ENCODE results near the gene CLIC6. TPM values are rescaled to one million over a fixed set of nuclear protein-coding genes. Genes with fewer than 3 reads are reported as not detected.
A peak's percentile ranks its signal among the peaks of the same experiment; 100 is the strongest.

The CLIC6 gene
- total and polyA plus RNA-seq, 4 experiments from 2014 or later, result 0.09 to 0.67 (median 0.30) TPM; not detected in 1

- peaks cover 0 to 3% (median 0%) of the 10 kb centered on the region in 8 donors for H3K9me3 Mint-ChIP-seq
- no peaks in the 10 kb centered on the region for H3K4me1 Mint-ChIP-seq
- Histone ChIP-seq H3K4me1 (ENCODE audit: insufficient read depth, low read length) (no peaks in the 10 kb centered on the region), H3K27ac (ENCODE audit: low read depth, low read length) (no peak overlapping the region), H3K27me3 (ENCODE audit: insufficient read depth, low read length) (no peaks in the 10 kb centered on the region), H3K9me3 (ENCODE audit: control insufficient read depth in 1 of 2, low read length in 2 of 2) (no peaks in the 10 kb centered on the region), H3K36me3 (ENCODE audit: insufficient read depth, low read length) (no peaks in the 10 kb centered on the region), H3K4me3 (ENCODE audit: low read length in 2 of 2) (no peak overlapping the region)
- DNase-seq, result peak in 4 of 5 donors; percentile 52 to 61 (median 58)
- no peak overlapping the region for H3K4me3 Mint-ChIP-seq
- intact Hi-C loops (cut with micrococcal nuclease), result loop anchor here (1.0 kb wide), 4 partner anchors 15 to 268 kb away; partner anchors contain the start of gene RCAN1
- peaks cover 6 to 9% of the 10 kb centered on the region in 2 donors for H3K27me3 Mint-ChIP-seq
- CTCF ChIA-PET (ENCODE audit: partially characterized antibody), result interaction anchor here (1.0 to 3.9 kb wide), 9 partner anchors 8 to 271 kb away, joined by 3 to 26 read pairs (median 7); partner anchors contain the start of gene KCNE2
- POLR2A ChIA-PET (ENCODE audit: partially characterized antibody), result no interaction called here
- no peaks in the 10 kb centered on the region for H3K36me3 Mint-ChIP-seq
- H3K27ac Mint-ChIP-seq, result no peak overlapping the region
Measured at GRCh38 chr21:34630536-34631143, 38.2 kb upstream of the CLIC6 start.

GRCh38 chr21:34632498-34632897 is 36.3 kb upstream of the CLIC6 start:
- H3K27me3 Mint-ChIP-seq, result peaks cover 2 to 3% of the 10 kb centered on the region in 2 donors
- no peaks in the 10 kb centered on the region for H3K4me1 ChIP-seq (ENCODE audit: insufficient read depth, low read length)
- no peaks in the 10 kb centered on the region for H3K36me3 ChIP-seq (ENCODE audit: insufficient read depth, low read length)
- H3K4me1 Mint-ChIP-seq, result no peaks in the 10 kb centered on the region
- H3K27ac ChIP-seq (ENCODE audit: low read depth, low read length), result no peak overlapping the region
- intact Hi-C loops (cut with micrococcal nuclease), result no loop called here
- H3K4me3 Mint-ChIP-seq, result no peak overlapping the region
- H3K9me3 Mint-ChIP-seq, result peaks cover 0 to 3% (median 0%) of the 10 kb centered on the region in 8 donors
- H3K4me3 ChIP-seq (ENCODE audit: low read length in 2 of 2), result no peak overlapping the region
- no peaks in the 10 kb centered on the region for H3K27me3 ChIP-seq (ENCODE audit: insufficient read depth, low read length)
- H3K9me3 ChIP-seq (ENCODE audit: control insufficient read depth in 1 of 2, low read length in 2 of 2), result no peaks in the 10 kb centered on the region
- POLR2A ChIA-PET (ENCODE audit: partially characterized antibody), result no interaction called here
- no peaks in the 10 kb centered on the region for H3K36me3 Mint-ChIP-seq
- no peak for DNase-seq
- CTCF ChIA-PET (ENCODE audit: partially characterized antibody), result interaction anchor here (1.5 to 3.9 kb wide), 3 partner anchors 16 to 270 kb away, joined by 3 to 26 read pairs (median 6); partner anchors contain the start of gene KCNE2
- no peak overlapping the region for H3K27ac Mint-ChIP-seq

- H3K4me3 Mint-ChIP-seq, result no peak overlapping the region
- Histone ChIP-seq H3K9me3 (ENCODE audit: control insufficient read depth in 1 of 2, low read length in 2 of 2) (no peaks in the 10 kb centered on the region), H3K4me3 (ENCODE audit: low read length in 2 of 2) (no peak overlapping the region), H3K27ac (ENCODE audit: low read depth, low read length) (no peak overlapping the region), H3K4me1 (ENCODE audit: insufficient read depth, low read length) (peaks cover 7% of the 10 kb centered on the region), H3K27me3 (ENCODE audit: insufficient read depth, low read length) (no peaks in the 10 kb centered on the region), H3K36me3 (ENCODE audit: insufficient read depth, low read length) (no peaks in the 10 kb centered on the region)
- H3K36me3 Mint-ChIP-seq, result no peaks in the 10 kb centered on the region
- CTCF ChIA-PET (ENCODE audit: partially characterized antibody), result interaction anchor here (0.7 to 2.7 kb wide), 4 partner anchors 19 to 578 kb away, joined by 3 to 6 read pairs (median 6); no protein-coding TSS in a partner anchor
- H3K9me3 Mint-ChIP-seq, result peaks cover 0 to 3% (median 0%) of the 10 kb centered on the region in 8 donors
- intact Hi-C loops (cut with micrococcal nuclease), result no loop called here
- POLR2A ChIA-PET (ENCODE audit: partially characterized antibody), result no interaction called here
- peaks cover 5 to 14% (median 8%) of the 10 kb centered on the region in 4 donors for H3K4me1 Mint-ChIP-seq
- no peak for DNase-seq
- no peak overlapping the region for H3K27ac Mint-ChIP-seq
- peaks cover 2 to 3% of the 10 kb centered on the region in 2 donors for H3K27me3 Mint-ChIP-seq
Measured at GRCh38 chr21:34635307-34635706, 33.5 kb upstream of the CLIC6 start.

- Mint-ChIP-seq H3K4me1 (peaks cover 11 to 25% (median 18%) of the 10 kb centered on the region in 4 donors), H3K9me3 (peaks cover 0 to 3% (median 0%) of the 10 kb centered on the region in 8 donors), H3K27me3 (peaks cover 2 to 3% of the 10 kb centered on the region in 2 donors), H3K36me3 (no peaks in the 10 kb centered on the region), H3K27ac (no peak overlapping the region), H3K4me3 (no peak overlapping the region)
- Histone ChIP-seq H3K27me3 (ENCODE audit: insufficient read depth, low read length) (no peaks in the 10 kb centered on the region), H3K27ac (ENCODE audit: low read depth, low read length) (no peak overlapping the region), H3K36me3 (ENCODE audit: insufficient read depth, low read length) (no peaks in the 10 kb centered on the region), H3K4me3 (ENCODE audit: low read length in 2 of 2) (no peak overlapping the region), H3K4me1 (ENCODE audit: insufficient read depth, low read length) (peaks cover 14% of the 10 kb centered on the region), H3K9me3 (ENCODE audit: control insufficient read depth in 1 of 2, low read length in 2 of 2) (no peaks in the 10 kb centered on the region)
- intact Hi-C loops (cut with micrococcal nuclease), result no loop called here
- ChIA-PET POLR2A (ENCODE audit: partially characterized antibody) (no interaction called here), CTCF (ENCODE audit: partially characterized antibody) (interaction anchor here (0.8 to 2.7 kb wide), 5 partner anchors 10 to 274 kb away, joined by 3 to 6 read pairs (median 5); no protein-coding TSS in a partner anchor)
- no peak for DNase-seq
Measured at GRCh38 chr21:34636961-34637360, 31.8 kb upstream of the CLIC6 start.

- Histone ChIP-seq H3K4me1 (ENCODE audit: insufficient read depth, low read length) (peaks cover 14% of the 10 kb centered on the region), H3K27me3 (ENCODE audit: insufficient read depth, low read length) (no peaks in the 10 kb centered on the region), H3K36me3 (ENCODE audit: insufficient read depth, low read length) (no peaks in the 10 kb centered on the region), H3K4me3 (ENCODE audit: low read length in 2 of 2) (no peak overlapping the region), H3K9me3 (ENCODE audit: control insufficient read depth in 1 of 2, low read length in 2 of 2) (no peaks in the 10 kb centered on the region), H3K27ac (ENCODE audit: low read depth, low read length) (no peak overlapping the region)
- Mint-ChIP-seq H3K27ac (no peak overlapping the region), H3K4me1 (peaks cover 11 to 25% (median 18%) of the 10 kb centered on the region in 4 donors), H3K4me3 (peak overlapping the region in 5 of 8 donors; percentile 1 to 84 (median 29)), H3K9me3 (peaks cover 0 to 1% (median 0%) of the 10 kb centered on the region in 8 donors), H3K27me3 (no peaks in the 10 kb centered on the region), H3K36me3 (no peaks in the 10 kb centered on the region)
- POLR2A ChIA-PET (ENCODE audit: partially characterized antibody), result no interaction called here
- intact Hi-C loops (cut with micrococcal nuclease), result no loop called here
- DNase-seq, result no peak
- CTCF ChIA-PET (ENCODE audit: partially characterized antibody), result interaction anchor here (1.0 to 2.2 kb wide), 4 partner anchors 8 to 279 kb away, joined by 3 to 11 read pairs (median 4); no protein-coding TSS in a partner anchor
Measured at GRCh38 chr21:34639250-34639649, 29.5 kb upstream of the CLIC6 start.

- Histone ChIP-seq H3K4me1 (ENCODE audit: insufficient read depth, low read length) (peaks cover 14% of the 10 kb centered on the region), H3K9me3 (ENCODE audit: control insufficient read depth in 1 of 2, low read length in 2 of 2) (no peaks in the 10 kb centered on the region), H3K27ac (ENCODE audit: low read depth, low read length) (no peak overlapping the region), H3K36me3 (ENCODE audit: insufficient read depth, low read length) (no peaks in the 10 kb centered on the region), H3K27me3 (ENCODE audit: insufficient read depth, low read length) (no peaks in the 10 kb centered on the region), H3K4me3 (ENCODE audit: low read length in 2 of 2) (peak overlapping the region; percentile 22 to 65)
- peak overlapping the region; percentile 74 to 93 (median 84) for H3K4me3 Mint-ChIP-seq
- peak; percentile 2 to 47 (median 10) for DNase-seq
- ChIA-PET CTCF (ENCODE audit: partially characterized antibody) (interaction anchor here (0.9 to 2.2 kb wide), 5 partner anchors 9 to 280 kb away, joined by 3 to 11 read pairs (median 3); no protein-coding TSS in a partner anchor), POLR2A (ENCODE audit: partially characterized antibody) (no interaction called here)
- H3K9me3 Mint-ChIP-seq, result no peaks in the 10 kb centered on the region
- peaks cover 11 to 25% (median 18%) of the 10 kb centered on the region in 4 donors for H3K4me1 Mint-ChIP-seq
- H3K36me3 Mint-ChIP-seq, result no peaks in the 10 kb centered on the region
- peak overlapping the region; percentile 21 to 88 (median 79) for H3K27ac Mint-ChIP-seq
- intact Hi-C loops (cut with micrococcal nuclease), result no loop called here
- peaks cover 0 to under 1% of the 10 kb centered on the region in 2 donors for H3K27me3 Mint-ChIP-seq
Measured at GRCh38 chr21:34639882-34640788, 28.7 kb upstream of the CLIC6 start.
